K562 (cell line): Measurements from ENCODE around the gene GUK1.

Experiments
- CTBP1 ChIP-seq: fragments of 450-650 bp; IDR thresholded peaks from 2 replicates; pipeline ENCODE4 v1.6.1; 2016; ENCODE audit warnings: borderline replicate concordance
- ELK1 ChIP-seq: sonication (generic); formaldehyde crosslinking; IDR thresholded peaks from 2 replicates; pipeline ENCODE4 v1.8.1; 2022; ENCODE audit warnings: missing genetic modification reagents
- HMGXB4 ChIP-seq: sonication (generic); formaldehyde crosslinking; IDR thresholded peaks from 2 replicates; pipeline ENCODE4 v1.8.1; 2023; ENCODE audit warnings: mild to moderate bottlenecking, missing genetic modification reagents
- HSF4 ChIP-seq: fragments of 250-450 bp; sonication (Bioruptor Pico); IDR thresholded peaks from 2 replicates; pipeline ENCODE4 v2.1.2; 2022; ENCODE audit warnings: mild to moderate bottlenecking, moderate library complexity, borderline replicate concordance
- KLF13 ChIP-seq: fragments of 450-650 bp; IDR thresholded peaks from 2 replicates; pipeline ENCODE4 v1.6.1; 2016; ENCODE audit warnings: missing genetic modification characterization, low read depth, mild to moderate bottlenecking, missing compliant biosample characterization, moderate library complexity, borderline replicate concordance
- NONO ChIP-seq, 2 experiments: fragments of 200-400 bp in 1 of 2; fragments of 450-650 bp in 1 of 2; formaldehyde crosslinking in 1 of 2; IDR thresholded peaks; 2 replicates each; pipeline ENCODE4 v1.6.1; 2017; ENCODE audit warnings: low read depth in 2 of 2, mild to moderate bottlenecking in 2 of 2, moderate library complexity in 2 of 2, low read length in 1 of 2
- PRDM10 ChIP-seq: fragments of 450-650 bp; IDR thresholded peaks from 2 replicates; pipeline ENCODE4 v1.6.1; 2018; ENCODE audit not compliant: partially characterized antibody
- SRF ChIP-seq, 2 experiments: fragments of 250-450, 450-650 bp in 1 of 2; sonication (Bioruptor Pico) in 1 of 2; sonication (generic) in 1 of 2; formaldehyde crosslinking; IDR thresholded peaks; 2 replicates each; pipeline versions ENCODE4 v1.5.0 to v1.5.1; 2020 to 2022; ENCODE audit warnings: mild to moderate bottlenecking in 1 of 2, missing genetic modification reagents in 1 of 2
- ZNF589 ChIP-seq: fragments of 200-800 bp; sonication (Bioruptor generic); IDR thresholded peaks from 2 replicates; pipeline ENCODE4 v1.6.1; 2016; ENCODE audit warnings: low read depth, missing genetic modification characterization, missing compliant biosample characterization
- ZNF707 ChIP-seq: fragments of 250-450 bp; sonication (Bioruptor Pico); conservative IDR thresholded peaks from 2 replicates; pipeline ENCODE4 v1.8.0; 2022; ENCODE audit warnings: inconsistent platforms, mild to moderate bottlenecking, moderate library complexity
- TF ChIP-seq, protein P1 (sequence below): sonication (generic); formaldehyde crosslinking; IDR thresholded peaks from 2 replicates; pipeline ENCODE4 v1.5.0; 2020; ENCODE audit warnings: missing genetic modification reagents

DNA sequence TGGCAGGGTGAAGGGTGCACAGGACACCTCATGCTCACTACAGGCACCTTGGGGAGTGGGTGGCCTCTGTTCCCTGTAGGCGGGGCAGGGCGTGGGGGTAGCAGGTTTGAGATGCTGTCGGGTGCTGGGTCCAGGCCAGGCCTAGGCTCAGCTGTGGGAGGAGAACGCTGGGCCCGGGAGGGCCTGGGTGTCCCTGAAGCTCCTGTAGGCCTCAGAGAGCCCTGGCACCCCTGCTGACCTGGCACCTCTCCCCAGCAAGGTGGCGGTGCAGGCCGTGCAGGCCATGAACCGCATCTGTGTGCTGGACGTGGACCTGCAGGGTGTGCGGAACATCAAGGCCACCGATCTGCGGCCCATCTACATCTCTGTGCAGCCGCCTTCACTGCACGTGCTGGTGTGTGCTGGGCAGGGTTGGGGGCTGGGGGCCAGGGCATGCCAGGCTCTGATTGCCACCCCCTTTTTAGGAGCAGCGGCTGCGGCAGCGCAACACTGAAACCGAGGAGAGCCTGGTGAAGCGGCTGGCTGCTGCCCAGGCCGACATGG is 7.1 kb downstream of the GUK1 start:
- TF ChIP-seq CTBP1, result no peak
- TF ChIP-seq HMGXB4, result no peak
- no peak for TF ChIP-seq ZNF589 (CRISPR knock-in tag)
- no peak for TF ChIP-seq KLF13 (tag)
- TF ChIP-seq, protein P1, sequence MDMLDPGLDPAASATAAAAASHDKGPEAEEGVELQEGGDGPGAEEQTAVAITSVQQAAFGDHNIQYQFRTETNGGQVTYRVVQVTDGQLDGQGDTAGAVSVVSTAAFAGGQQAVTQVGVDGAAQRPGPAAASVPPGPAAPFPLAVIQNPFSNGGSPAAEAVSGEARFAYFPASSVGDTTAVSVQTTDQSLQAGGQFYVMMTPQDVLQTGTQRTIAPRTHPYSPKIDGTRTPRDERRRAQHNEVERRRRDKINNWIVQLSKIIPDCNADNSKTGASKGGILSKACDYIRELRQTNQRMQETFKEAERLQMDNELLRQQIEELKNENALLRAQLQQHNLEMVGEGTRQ, result no peak
- TF ChIP-seq SRF (CRISPR knock-in tag; IDR thresholded peaks at IDR 0.05), result no peak
- no peak for TF ChIP-seq NONO (IDR thresholded peaks at IDR 0.05; ENCODE audit: low read depth in 2 of 2, low read length in 1 of 2)
- no peak for TF ChIP-seq HSF4
- TF ChIP-seq ELK1 (CRISPR knock-in tag), result no peak; the same call in 1 of the 2 replicates
- no peak for TF ChIP-seq ZNF707 (CRISPR knock-in tag)
- TF ChIP-seq PRDM10, result no peak
